HEK293 (cell line): Measurements from ENCODE around the gene SPNS2.

Experiments
- CTCF ChIA-PET: fragments of 350-600 bp; formaldehyde crosslinking; extraction: SDS; loops from one replicate; lab custom pipeline; 2021; ENCODE audit warnings: antibody characterized with exemption; lab: Yijun Ruan, JAX
- POLR2A ChIA-PET: fragments of 300-600 bp; formaldehyde crosslinking; extraction: SDS; loops from one replicate; lab custom pipeline; 2020; ENCODE audit warnings: antibody characterized with exemption, inconsistent platforms; lab: Yijun Ruan, JAX
- H3K27ac ChIP-seq: fragments of 200-500 bp; sonication (Bioruptor generic); 2 replicates; pipeline ENCODE4 v1.5.1; 2014; ENCODE audit warnings: low read depth, low read length, control low read depth, inconsistent platforms; ENCODE audit errors: extremely low read depth
- H3K36me3 ChIP-seq, 2 experiments: fragments of 200-500 bp in 1 of 2; sonication (Bioruptor generic) in 1 of 2; 1 replicate in 1 of 2; 2 replicates in 1 of 2; pipeline ENCODE4 v1.5.1; 2014 to 2017; ENCODE audit warnings: inconsistent platforms in 2 of 2, low read length in 2 of 2; ENCODE audit not compliant: control insufficient read depth in 2 of 2, insufficient read depth in 1 of 2
- H3K4me1 ChIP-seq: fragments of 200-500 bp; sonication (Bioruptor generic); 2 replicates; pipeline ENCODE4 v1.5.1; 2014; ENCODE audit warnings: mild to moderate bottlenecking, low read length, inconsistent platforms; ENCODE audit not compliant: control insufficient read depth, insufficient read depth
- H3K4me3 ChIP-seq: 2 replicates; pipeline ENCODE4 v1.5.1; 2011; ENCODE audit warnings: low read depth, mild to moderate bottlenecking, control low read depth, low read length, moderate library complexity
- H3K9me3 ChIP-seq: fragments of 200-500 bp; sonication (Bioruptor generic); 2 replicates; pipeline ENCODE4 v1.5.1; 2014; ENCODE audit warnings: low read depth, low read length, inconsistent platforms; ENCODE audit not compliant: control insufficient read depth, insufficient read depth
- ATF2 ChIP-seq: fragments of 450-650 bp; formaldehyde crosslinking; IDR thresholded peaks from 2 replicates; pipeline ENCODE4 v1.5.1; 2016; ENCODE audit warnings: missing biosample characterization, missing genetic modification characterization, low read depth
- GLI2 ChIP-seq: fragments of 450-650 bp; formaldehyde crosslinking; IDR thresholded peaks from 2 replicates; pipeline ENCODE4; 2017; ENCODE audit warnings: missing biosample characterization, missing genetic modification characterization, low read depth, borderline replicate concordance
- MZF1 ChIP-seq: fragments of 450-650 bp; formaldehyde crosslinking; IDR thresholded peaks from 2 replicates; pipeline ENCODE4 v1.5.1; 2017; ENCODE audit warnings: missing biosample characterization, missing genetic modification characterization, borderline replicate concordance
- RBAK ChIP-seq: fragments of 450-650 bp; formaldehyde crosslinking; IDR thresholded peaks from 2 replicates; pipeline ENCODE4 v1.5.1; 2016; ENCODE audit warnings: missing biosample characterization, missing genetic modification characterization
- SALL2 ChIP-seq: fragments of 450-650 bp; formaldehyde crosslinking; IDR thresholded peaks from 2 replicates; pipeline ENCODE4 v1.5.0; 2017; ENCODE audit warnings: missing biosample characterization, mild to moderate bottlenecking, missing genetic modification characterization, borderline replicate concordance
- SP2 ChIP-seq: fragments of 450-650 bp; formaldehyde crosslinking; IDR thresholded peaks from 2 replicates; pipeline ENCODE4 v1.5.1; 2016; ENCODE audit warnings: missing biosample characterization, missing genetic modification characterization
- SP3 ChIP-seq: fragments of 450-650 bp; formaldehyde crosslinking; IDR thresholded peaks from 2 replicates; pipeline ENCODE4 v1.5.1; 2016; ENCODE audit warnings: missing biosample characterization, missing genetic modification characterization
- SP7 ChIP-seq: fragments of 450-650 bp; formaldehyde crosslinking; IDR thresholded peaks from 2 replicates; pipeline ENCODE4 v1.5.1; 2016; ENCODE audit warnings: missing biosample characterization, missing genetic modification characterization
- YY1 ChIP-seq: fragments of 450-650 bp; formaldehyde crosslinking; IDR thresholded peaks from 2 replicates; pipeline ENCODE4 v1.5.1; 2018; ENCODE audit warnings: missing biosample characterization, missing genetic modification characterization
- YY2 ChIP-seq: fragments of 450-650 bp; formaldehyde crosslinking; IDR thresholded peaks from 2 replicates; pipeline ENCODE4 v1.5.1; 2016; ENCODE audit warnings: missing biosample characterization, missing genetic modification characterization
- ZBTB11 ChIP-seq: fragments of 450-650 bp; formaldehyde crosslinking; conservative IDR thresholded peaks from 2 replicates; pipeline ENCODE4 v1.5.1; 2016; ENCODE audit warnings: low read depth, missing biosample characterization, missing genetic modification characterization
- ZNF114 ChIP-seq: fragments of 450-650 bp; formaldehyde crosslinking; IDR thresholded peaks from 2 replicates; pipeline ENCODE4 v1.5.0; 2017; ENCODE audit warnings: missing biosample characterization, missing genetic modification characterization
- ZNF132 ChIP-seq: fragments of 450-650 bp; formaldehyde crosslinking; IDR thresholded peaks from 2 replicates; pipeline ENCODE4 v1.5.1; 2017; ENCODE audit warnings: missing biosample characterization, missing genetic modification characterization, borderline replicate concordance
- ZNF155 ChIP-seq: fragments of 450-650 bp; formaldehyde crosslinking; IDR thresholded peaks from 2 replicates; pipeline ENCODE4 v1.5.1; 2016; ENCODE audit warnings: missing biosample characterization, missing genetic modification characterization
- ZNF211 ChIP-seq: fragments of 450-650 bp; formaldehyde crosslinking; IDR thresholded peaks from 2 replicates; pipeline ENCODE4 v1.5.1; 2016; ENCODE audit warnings: low read depth, missing biosample characterization, missing genetic modification characterization
- ZNF214 ChIP-seq: fragments of 450-650 bp; formaldehyde crosslinking; IDR thresholded peaks from 2 replicates; pipeline ENCODE4 v1.5.1; 2017; ENCODE audit warnings: missing biosample characterization, mild to moderate bottlenecking, missing genetic modification characterization, borderline replicate concordance
- ZNF266 ChIP-seq: fragments of 450-650 bp; formaldehyde crosslinking; IDR thresholded peaks from 2 replicates; pipeline ENCODE4 v1.5.1; 2016; ENCODE audit warnings: missing biosample characterization, missing genetic modification characterization, low read depth
- ZNF366 ChIP-seq: fragments of 450-650 bp; formaldehyde crosslinking; conservative IDR thresholded peaks from 2 replicates; pipeline ENCODE4 v1.5.1; 2016; ENCODE audit warnings: missing biosample characterization, missing genetic modification characterization
- ZNF404 ChIP-seq: fragments of 450-650 bp; formaldehyde crosslinking; IDR thresholded peaks from 2 replicates; pipeline ENCODE4 v1.5.1; 2017; ENCODE audit warnings: missing biosample characterization, missing genetic modification characterization
- ZNF473 ChIP-seq: fragments of 450-650 bp; formaldehyde crosslinking; IDR thresholded peaks from 2 replicates; pipeline ENCODE4 v1.5.1; 2017; ENCODE audit warnings: missing biosample characterization, missing genetic modification characterization
- ZNF48 ChIP-seq: fragments of 450-650 bp; formaldehyde crosslinking; IDR thresholded peaks from 2 replicates; pipeline ENCODE4 v1.5.1; 2016; ENCODE audit warnings: missing biosample characterization, missing genetic modification characterization
- ZNF530 ChIP-seq: fragments of 450-650 bp; formaldehyde crosslinking; IDR thresholded peaks from 2 replicates; pipeline ENCODE4 v1.5.1; 2016; ENCODE audit warnings: low read depth, missing biosample characterization, missing genetic modification characterization
- ZNF585B ChIP-seq: fragments of 450-650 bp; formaldehyde crosslinking; IDR thresholded peaks from 2 replicates; pipeline ENCODE4 v1.5.1; 2016; ENCODE audit warnings: missing biosample characterization, missing genetic modification characterization
- ZNF664 ChIP-seq: fragments of 450-650 bp; formaldehyde crosslinking; IDR thresholded peaks from 2 replicates; pipeline ENCODE4 v1.5.1; 2016; ENCODE audit warnings: missing biosample characterization, missing genetic modification characterization
- ZSCAN16 ChIP-seq: fragments of 450-650 bp; formaldehyde crosslinking; IDR thresholded peaks from 2 replicates; pipeline ENCODE4 v1.5.1; 2016; ENCODE audit warnings: missing biosample characterization, missing genetic modification characterization
- TF ChIP-seq, protein P1 (sequence below): sonication (generic); formaldehyde crosslinking; IDR thresholded peaks from 2 replicates; pipeline ENCODE4 v1.8.1; 2022; ENCODE audit warnings: mild to moderate bottlenecking, moderate library complexity, missing genetic modification reagents

SPNS2 gene

GRCh38 chr17:4474093-4474492, 24.6 kb upstream of the SPNS2 start:
- no peak overlapping the region for H3K27ac ChIP-seq
- H3K4me1 ChIP-seq = no peaks in the 10 kb centered on the region
- ChIA-PET CTCF (interaction anchor here (0.5 to 0.6 kb wide), 3 partner anchors 17 to 259 kb away, joined by 3 read pairs; no protein-coding TSS in a partner anchor), POLR2A (no interaction called here)
- no peaks in the 10 kb centered on the region for H3K36me3 ChIP-seq
- no peaks in the 10 kb centered on the region for H3K9me3 ChIP-seq
- TF ChIP-seq SP3 (tag by site-specific recombination) (no peak), GLI2 (tag by site-specific recombination) (no peak), ZNF366 (no peak), RBAK (no peak), YY1 (tag by site-specific recombination) (no peak), ZNF664 (tag by site-specific recombination) (no peak), ZNF48 (tag by site-specific recombination) (no peak), SALL2 (no peak), ZNF214 (tag by site-specific recombination) (no peak), ZNF211 (tag by site-specific recombination) (no peak), MZF1 (tag by site-specific recombination) (no peak), ZBTB11 (tag by site-specific recombination) (no peak), SP7 (tag by site-specific recombination) (no peak)
- TF ChIP-seq, protein P1, sequence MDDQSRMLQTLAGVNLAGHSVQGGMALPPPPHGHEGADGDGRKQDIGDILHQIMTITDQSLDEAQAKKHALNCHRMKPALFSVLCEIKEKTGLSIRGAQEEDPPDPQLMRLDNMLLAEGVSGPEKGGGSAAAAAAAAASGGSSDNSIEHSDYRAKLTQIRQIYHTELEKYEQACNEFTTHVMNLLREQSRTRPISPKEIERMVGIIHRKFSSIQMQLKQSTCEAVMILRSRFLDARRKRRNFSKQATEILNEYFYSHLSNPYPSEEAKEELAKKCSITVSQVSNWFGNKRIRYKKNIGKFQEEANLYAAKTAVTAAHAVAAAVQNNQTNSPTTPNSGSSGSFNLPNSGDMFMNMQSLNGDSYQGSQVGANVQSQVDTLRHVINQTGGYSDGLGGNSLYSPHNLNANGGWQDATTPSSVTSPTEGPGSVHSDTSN = no peak
- TF ChIP-seq, all 188 proteins: peak for 0
- no peak overlapping the region for H3K4me3 ChIP-seq

DNA sequence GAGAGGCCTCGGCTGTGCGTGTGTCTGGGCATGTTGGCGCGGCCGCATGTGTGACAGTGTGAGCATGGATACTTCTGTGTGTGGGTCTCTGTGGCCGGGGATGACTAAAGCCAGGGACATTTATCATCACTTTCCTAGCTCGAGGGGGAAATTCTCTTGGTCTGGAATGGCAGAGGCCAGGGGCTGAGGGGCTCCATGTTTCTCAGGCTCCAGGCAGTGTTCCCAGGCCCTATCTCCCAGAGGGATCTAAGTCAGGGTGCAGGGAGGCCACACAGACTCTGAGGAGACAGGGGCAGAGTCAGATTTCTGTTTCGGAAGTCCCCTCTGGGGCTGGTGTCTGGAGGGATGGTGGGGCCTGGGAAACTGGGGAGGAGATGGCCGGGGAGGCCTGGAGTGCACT, 23.7 kb upstream of the SPNS2 start:
- Histone ChIP-seq H3K36me3 (no peaks in the 10 kb centered on the region), H3K9me3 (no peaks in the 10 kb centered on the region), H3K4me3 (no peak overlapping the region), H3K4me1 (no peaks in the 10 kb centered on the region), H3K27ac (no peak overlapping the region)
- ChIA-PET POLR2A (no interaction called here), CTCF (interaction anchor here (0.6 kb wide), 2 partner anchors 18 to 22 kb away, joined by 3 read pairs; no protein-coding TSS in a partner anchor)
- no peak for TF ChIP-seq ZNF132 (tag by site-specific recombination)
- TF ChIP-seq SP2 = no peak

- ChIA-PET CTCF (no interaction called here), POLR2A (no interaction called here)
- Histone ChIP-seq H3K27ac (no peak overlapping the region), H3K4me1 (no peaks in the 10 kb centered on the region), H3K4me3 (no peak overlapping the region), H3K9me3 (no peaks in the 10 kb centered on the region), H3K36me3 (no peaks in the 10 kb centered on the region)
- TF ChIP-seq ZNF114 (tag by site-specific recombination) (no peak), ZNF155 (tag by site-specific recombination) (no peak), ZSCAN16 (no peak), ZNF266 (tag by site-specific recombination) (no peak), ZNF366 (no peak), ATF2 (tag by site-specific recombination) (no peak), YY2 (tag by site-specific recombination) (no peak), ZNF473 (tag by site-specific recombination) (no peak), ZNF404 (tag by site-specific recombination) (no peak), ZNF585B (no peak), ZNF530 (tag by site-specific recombination) (no peak)
These were observed 23.2 kb upstream of the SPNS2 start for GRCh38 chr17:4475463-4475862.
